Astrocyte (in vitro differentiated cells and primary cell): Measurements from ENCODE around the gene CIBAR2.

Experiments
- EZH2 ChIP-seq: IDR thresholded peaks from 2 replicates; pipeline ENCODE4 v1.6.1; 2012; ENCODE audit warnings: mild to moderate bottlenecking, low read length, inconsistent platforms; ENCODE audit not compliant: insufficient read depth
- TF ChIP-seq, protein P1 (sequence below): IDR thresholded peaks from 2 replicates; pipeline ENCODE4 v1.5.1; 2011; ENCODE audit warnings: low read depth, mild to moderate bottlenecking, inconsistent platforms, low read length, moderate library complexity; ENCODE audit not compliant: insufficient read depth

DNA sequence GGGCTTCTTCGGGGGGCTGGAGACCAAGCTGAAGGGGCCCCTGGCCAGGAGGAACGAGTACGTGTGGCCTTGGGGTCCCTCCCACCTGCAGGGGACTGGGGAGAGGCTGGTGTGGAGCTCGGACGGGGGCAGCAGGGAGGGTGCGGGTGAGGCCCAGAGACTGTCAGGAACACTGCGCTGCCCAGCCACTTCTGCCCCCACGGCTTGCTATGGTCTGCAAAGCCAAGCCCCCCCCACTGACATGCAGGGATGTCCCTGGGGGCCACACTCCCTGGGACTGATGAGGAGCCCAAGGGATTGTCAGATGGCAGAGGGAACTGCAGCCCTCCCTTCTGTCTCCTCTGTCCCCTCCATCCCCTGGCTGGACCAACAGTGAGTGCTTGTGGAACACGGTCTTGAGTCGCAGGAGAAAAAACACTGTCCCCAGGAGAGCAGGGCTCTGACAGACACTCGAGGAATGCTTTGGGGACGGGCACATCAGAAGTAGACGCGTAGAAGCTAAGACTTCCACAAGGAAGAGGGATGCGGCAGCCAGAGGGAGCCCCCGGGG is 34.6 kb downstream of the CIBAR2 start:
- no peak for TF ChIP-seq EZH2
- TF ChIP-seq, protein P1, sequence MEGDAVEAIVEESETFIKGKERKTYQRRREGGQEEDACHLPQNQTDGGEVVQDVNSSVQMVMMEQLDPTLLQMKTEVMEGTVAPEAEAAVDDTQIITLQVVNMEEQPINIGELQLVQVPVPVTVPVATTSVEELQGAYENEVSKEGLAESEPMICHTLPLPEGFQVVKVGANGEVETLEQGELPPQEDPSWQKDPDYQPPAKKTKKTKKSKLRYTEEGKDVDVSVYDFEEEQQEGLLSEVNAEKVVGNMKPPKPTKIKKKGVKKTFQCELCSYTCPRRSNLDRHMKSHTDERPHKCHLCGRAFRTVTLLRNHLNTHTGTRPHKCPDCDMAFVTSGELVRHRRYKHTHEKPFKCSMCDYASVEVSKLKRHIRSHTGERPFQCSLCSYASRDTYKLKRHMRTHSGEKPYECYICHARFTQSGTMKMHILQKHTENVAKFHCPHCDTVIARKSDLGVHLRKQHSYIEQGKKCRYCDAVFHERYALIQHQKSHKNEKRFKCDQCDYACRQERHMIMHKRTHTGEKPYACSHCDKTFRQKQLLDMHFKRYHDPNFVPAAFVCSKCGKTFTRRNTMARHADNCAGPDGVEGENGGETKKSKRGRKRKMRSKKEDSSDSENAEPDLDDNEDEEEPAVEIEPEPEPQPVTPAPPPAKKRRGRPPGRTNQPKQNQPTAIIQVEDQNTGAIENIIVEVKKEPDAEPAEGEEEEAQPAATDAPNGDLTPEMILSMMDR: no peak
